WI38 (cell line): ENCODE measurements around the gene PIGK.

ENCODE experiments used
- H3K4me3 ChIP-seq: 2 replicates; pipeline ENCODE4 v1.5.1; 2011; ENCODE audit warnings: low read depth, mild to moderate bottlenecking, control low read depth, low read length
- TF ChIP-seq, protein P1 (sequence below): IDR thresholded peaks from 2 replicates; pipeline ENCODE4 v1.5.1; 2012; ENCODE audit warnings: low read depth, mild to moderate bottlenecking, control low read depth, low read length

PIGK gene

GRCh38 chr1:77081834-77082233 is 137.4 kb downstream of the PIGK start:
- H3K4me3 ChIP-seq = no peak overlapping the region

GRCh38 chr1:77076759-77077158 is 142.5 kb downstream of the PIGK start:
- no peak overlapping the region for H3K4me3 ChIP-seq
- TF ChIP-seq, protein P1, sequence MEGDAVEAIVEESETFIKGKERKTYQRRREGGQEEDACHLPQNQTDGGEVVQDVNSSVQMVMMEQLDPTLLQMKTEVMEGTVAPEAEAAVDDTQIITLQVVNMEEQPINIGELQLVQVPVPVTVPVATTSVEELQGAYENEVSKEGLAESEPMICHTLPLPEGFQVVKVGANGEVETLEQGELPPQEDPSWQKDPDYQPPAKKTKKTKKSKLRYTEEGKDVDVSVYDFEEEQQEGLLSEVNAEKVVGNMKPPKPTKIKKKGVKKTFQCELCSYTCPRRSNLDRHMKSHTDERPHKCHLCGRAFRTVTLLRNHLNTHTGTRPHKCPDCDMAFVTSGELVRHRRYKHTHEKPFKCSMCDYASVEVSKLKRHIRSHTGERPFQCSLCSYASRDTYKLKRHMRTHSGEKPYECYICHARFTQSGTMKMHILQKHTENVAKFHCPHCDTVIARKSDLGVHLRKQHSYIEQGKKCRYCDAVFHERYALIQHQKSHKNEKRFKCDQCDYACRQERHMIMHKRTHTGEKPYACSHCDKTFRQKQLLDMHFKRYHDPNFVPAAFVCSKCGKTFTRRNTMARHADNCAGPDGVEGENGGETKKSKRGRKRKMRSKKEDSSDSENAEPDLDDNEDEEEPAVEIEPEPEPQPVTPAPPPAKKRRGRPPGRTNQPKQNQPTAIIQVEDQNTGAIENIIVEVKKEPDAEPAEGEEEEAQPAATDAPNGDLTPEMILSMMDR = no peak

More at GRCh38 chr1:77081834-77082233, 137.4 kb downstream of the PIGK start:
- TF ChIP-seq, protein P1 = no peak

DNA sequence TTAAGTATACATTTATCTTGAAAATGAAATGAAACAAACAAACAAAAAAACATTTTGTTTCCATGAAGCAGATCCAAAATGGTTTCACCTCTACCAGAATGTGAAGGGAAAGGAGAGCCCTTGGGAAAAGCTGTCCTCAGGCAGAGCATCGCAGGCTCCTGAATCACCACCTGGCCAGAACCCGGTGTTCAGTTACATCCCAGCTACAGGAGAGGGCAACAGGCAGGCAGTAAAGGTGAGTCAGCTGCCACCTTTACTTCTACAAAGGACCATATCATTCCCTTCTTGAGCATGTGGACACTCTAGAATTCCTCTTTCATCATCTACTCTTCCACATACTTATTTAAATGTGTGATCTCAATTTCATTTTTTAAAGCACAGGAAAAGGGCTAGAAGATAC is 151.2 kb downstream of the PIGK start:
- H3K4me3 ChIP-seq = no peak overlapping the region
- TF ChIP-seq, protein P1 = no peak

DNA sequence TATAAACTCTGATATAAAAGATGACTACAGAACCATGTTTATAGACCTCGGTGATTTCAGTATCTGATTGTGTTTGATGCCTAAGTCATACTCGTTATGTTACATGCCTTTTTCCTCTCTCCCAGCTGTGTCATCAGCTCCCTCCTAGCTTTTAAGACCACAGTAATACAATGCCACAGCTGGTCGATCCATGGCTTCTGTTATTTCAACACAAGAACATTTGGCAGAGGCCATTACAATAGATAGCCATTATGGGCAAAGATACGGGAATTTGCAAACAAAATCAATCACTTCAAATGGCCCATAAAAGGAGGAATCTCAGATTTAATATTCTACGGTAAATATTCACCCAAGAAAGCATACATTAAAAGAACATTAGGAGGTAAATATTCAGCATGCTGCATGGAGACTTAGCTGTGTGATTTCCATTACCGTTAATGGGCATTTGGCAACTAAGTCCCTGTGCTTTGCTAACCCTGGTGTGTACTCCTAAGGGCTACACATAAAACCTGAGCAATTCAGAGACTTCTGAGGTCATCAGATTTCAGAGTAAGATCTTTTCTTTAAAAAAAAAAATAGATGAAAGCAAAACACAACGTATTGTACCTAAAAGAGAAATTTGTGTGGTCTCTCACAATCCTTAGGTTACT is 153.4 kb downstream of the PIGK start:
- TF ChIP-seq, protein P1 = no peak

DNA sequence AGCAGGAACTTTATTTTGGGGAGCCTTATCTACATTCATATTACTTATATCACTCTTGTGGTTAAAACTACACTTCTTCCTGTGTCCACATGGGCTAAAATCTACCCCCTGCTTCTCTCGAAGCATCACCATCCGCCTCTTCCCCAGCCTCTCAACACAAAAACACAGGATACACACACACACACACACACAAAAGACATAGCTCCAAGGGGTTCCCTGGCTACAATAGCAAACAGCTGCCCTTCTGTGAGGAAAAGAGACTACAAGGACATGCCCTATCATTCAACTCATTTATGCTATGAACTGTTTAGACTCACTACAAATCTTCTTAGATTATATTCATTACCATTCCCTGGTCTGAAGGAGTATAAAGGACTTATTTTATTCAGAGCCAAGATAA is 155.0 kb downstream of the PIGK start:
- H3K4me3 ChIP-seq = no peak overlapping the region
- TF ChIP-seq, protein P1 = no peak

More for the DNA sequence above, 153.4 kb downstream of the PIGK start:
- H3K4me3 ChIP-seq = no peak overlapping the region

DNA sequence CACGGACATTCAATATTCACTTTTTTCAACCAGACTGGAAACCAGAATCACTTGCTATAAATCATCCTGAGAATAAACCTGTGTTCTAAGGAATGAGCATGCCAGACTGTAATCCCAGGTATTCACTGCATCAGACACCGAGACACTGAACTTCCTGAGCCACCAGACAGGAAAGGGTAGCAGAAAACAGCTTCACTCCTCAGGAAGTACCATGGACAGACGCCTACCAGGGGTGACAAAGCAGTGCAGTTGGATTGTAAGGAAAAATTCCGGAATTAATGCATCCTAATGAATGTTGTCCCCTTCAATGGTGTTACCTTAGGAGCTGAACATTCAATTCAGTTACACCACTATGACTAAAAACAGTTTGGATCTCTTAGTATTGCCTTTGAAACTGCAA is 156.1 kb downstream of the PIGK start:
- TF ChIP-seq, protein P1 = no peak
- no peak overlapping the region for H3K4me3 ChIP-seq

- TF ChIP-seq, protein P1 = no peak
- no peak overlapping the region for H3K4me3 ChIP-seq
These were observed 158.1 kb downstream of the PIGK start for GRCh38 chr1:77061162-77061561.
